HG03095 (cell line): ENCODE data around the gene NXPE3.
"Not testable (repeated sequence)": the region's sequence is repeated elsewhere in the genome, so short reads cannot be mapped to it uniquely, and the experiment has no call there.

Experiments used
- ATAC-seq: cut with Tn5 transposase; IDR thresholded peaks from one replicate; pipeline ENCODE4 v1.9.1; 2021; ENCODE audit warnings: moderate library complexity; ENCODE audit not compliant: unreplicated experiment

The NXPE3 gene

DNA sequence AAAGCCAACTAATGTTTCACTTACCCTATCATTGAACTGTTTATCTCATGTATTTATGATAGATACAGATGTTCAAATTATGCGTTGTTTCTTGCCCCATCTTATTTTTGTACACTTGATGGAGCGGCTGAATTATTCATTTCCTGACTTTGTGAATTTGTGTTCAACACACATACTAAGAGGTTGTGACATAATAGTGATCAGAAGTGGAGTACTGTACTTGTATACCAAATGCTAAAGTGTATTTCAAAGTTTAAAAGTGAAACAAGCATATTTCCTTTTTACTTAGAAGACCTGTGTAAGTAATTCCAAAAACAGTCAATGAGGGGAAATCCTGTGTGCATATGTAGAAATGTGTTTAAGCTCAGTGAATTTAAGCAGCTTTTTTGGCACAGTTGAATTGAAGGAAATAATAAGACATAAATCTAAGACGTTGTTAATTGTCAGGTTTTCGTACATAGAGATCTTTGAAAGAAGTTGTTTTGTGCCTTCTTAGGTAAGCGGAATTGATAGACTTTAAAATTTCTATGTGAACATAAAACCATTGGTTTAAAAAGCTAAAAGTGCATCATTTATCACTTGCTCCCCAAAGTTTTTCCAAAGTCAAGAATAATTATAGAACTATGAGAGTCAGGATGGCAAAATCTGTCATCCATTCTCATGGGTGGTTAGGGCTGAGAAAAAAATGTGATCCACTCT, 72.2 kb downstream of the NXPE3 start:
- ATAC-seq, result no peak

- ATAC-seq, result no peak
These were observed 73.1 kb downstream of the NXPE3 start for GRCh38 chr3:101851850-101852714.

DNA sequence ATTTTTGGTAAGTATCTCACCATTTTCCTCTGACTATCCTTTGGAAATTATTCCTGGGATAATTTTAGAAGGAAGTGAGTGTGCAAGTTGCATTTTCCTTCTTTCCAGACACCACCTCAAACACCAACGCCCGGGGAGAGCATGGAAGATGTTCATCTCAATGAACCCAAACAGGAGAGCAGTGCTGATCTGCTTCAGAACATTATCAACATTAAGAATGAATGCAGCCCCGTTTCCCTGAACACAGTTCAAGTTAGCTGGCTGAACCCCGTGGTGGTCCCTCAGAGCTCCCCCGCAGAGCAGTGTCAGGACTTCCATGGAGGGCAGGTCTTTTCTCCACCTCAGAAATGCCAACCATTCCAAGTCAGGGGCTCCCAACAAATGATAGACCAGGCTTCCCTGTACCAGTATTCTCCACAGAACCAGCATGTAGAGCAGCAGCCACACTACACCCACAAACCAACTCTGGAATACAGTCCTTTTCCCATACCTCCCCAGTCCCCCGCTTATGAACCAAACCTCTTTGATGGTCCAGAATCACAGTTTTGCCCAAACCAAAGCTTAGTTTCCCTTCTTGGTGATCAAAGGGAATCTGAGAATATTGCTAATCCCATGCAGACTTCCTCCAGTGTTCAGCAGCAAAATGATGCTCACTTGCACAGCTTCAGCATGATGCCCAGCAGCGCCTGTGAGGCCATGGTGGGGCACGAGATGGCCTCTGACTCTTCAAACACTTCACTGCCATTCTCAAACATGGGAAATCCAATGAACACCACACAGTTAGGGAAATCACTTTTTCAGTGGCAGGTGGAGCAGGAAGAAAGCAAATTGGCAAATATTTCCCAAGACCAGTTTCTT, 74.2 kb downstream of the NXPE3 start:
- ATAC-seq, result no peak

- no peak for ATAC-seq
These were observed 75.0 kb downstream of the NXPE3 start for GRCh38 chr3:101853982-101854381.

GRCh38 chr3:101854608-101855304, 75.7 kb downstream of the NXPE3 start:
- ATAC-seq, result no peak

DNA sequence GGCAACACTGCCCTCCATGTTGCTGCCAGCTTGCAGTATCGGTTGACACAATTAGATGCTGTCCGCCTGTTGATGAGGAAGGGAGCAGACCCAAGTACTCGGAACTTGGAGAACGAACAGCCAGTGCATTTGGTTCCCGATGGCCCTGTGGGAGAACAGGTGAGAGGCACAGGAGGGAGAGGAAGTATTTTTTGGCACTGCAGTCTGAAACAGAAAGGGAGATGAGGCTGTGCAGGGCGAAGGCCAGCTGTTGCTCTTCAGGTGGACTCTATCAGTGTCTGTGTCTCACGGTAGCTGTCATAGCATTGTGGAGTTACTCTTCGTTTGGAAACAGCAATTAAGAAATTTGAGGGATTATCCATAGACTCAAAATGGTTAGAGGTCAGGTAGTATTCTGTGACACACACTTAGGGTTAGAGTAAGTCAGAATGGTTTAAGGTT, 78.3 kb downstream of the NXPE3 start:
- ATAC-seq, result no peak

DNA sequence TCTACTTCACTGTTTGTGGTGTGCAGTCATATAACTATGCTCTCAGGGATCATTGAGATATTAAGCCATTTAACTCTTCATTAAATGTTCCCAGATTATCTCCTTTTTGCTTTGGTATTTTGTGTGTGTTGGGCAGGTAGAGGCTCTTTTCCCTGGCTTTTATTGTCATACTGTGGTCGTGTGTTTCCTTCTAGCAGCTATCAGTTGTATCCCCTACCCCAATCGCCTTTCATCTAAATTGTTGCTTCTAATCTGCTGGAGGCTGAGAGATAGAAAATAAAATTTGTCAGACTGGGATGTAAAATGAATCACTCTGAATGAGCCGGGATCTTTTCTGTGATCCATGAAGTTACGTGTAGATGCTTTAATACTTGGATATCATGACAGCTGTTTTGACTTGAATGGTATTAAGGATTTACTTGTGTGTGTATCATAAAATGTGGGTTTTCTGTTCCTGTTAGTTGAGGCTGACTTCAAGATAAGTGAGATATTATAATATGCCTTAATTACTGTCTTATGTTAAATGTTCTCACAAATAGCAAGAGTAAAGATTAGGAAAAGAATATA, 79.5 kb downstream of the NXPE3 start:
- ATAC-seq, result no peak

DNA sequence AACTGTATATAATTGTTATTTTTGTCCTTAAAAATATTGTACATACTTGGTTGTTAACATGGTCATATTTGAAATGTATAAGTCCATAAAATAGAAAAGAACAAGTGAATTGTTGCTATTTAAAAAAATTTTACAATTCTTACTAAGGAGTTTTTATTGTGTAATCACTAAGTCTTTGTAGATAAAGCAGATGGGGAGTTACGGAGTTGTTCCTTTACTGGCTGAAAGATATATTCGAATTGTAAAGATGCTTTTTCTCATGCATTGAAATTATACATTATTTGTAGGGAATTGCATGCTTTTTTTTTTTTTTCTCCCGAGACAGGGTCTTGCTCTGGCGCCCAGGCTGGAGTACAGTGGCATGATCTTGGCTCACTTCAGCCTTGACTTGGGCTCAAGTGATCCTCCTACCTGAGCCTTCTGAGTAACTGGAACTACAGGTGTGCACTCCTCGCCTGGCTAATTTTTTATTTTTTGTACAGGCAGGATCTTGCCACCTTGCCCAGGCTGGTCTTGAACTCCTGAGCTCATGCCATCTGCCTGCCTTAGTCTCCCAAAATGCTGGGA, 81.0 kb downstream of the NXPE3 start:
- ATAC-seq, result no peak

- no peak for ATAC-seq
These were observed 82.3 kb downstream of the NXPE3 start for GRCh38 chr3:101861212-101861788.

DNA sequence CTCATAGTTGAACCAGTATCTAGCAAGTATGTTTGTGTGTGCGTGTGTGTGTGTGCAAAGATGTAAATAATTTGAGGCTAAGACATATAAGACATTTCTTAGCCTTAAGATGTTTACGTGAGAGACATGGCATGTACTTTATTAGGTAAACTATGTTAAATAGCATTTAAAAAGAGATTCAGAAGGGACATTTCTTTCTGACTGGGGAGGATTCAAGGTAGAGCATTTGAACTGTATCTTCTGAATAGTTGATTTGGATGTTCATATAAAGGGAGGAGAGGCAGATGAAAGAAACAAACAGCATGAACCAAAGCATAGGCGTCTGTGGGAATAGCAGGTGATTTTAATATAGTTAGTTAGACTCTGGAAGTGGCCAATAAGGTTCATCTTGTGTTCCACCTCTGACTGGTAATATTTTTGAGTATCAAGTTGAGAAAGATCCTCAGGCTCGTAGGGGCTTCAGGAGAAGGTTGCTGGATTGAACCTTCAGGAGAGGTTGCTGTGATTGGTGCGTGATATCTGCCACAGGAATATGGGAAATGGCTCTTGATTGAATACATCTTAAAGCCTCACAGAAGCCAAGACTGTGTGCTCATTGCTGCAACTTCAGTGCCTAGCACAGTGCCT, 82.9 kb downstream of the NXPE3 start:
- no peak for ATAC-seq

DNA sequence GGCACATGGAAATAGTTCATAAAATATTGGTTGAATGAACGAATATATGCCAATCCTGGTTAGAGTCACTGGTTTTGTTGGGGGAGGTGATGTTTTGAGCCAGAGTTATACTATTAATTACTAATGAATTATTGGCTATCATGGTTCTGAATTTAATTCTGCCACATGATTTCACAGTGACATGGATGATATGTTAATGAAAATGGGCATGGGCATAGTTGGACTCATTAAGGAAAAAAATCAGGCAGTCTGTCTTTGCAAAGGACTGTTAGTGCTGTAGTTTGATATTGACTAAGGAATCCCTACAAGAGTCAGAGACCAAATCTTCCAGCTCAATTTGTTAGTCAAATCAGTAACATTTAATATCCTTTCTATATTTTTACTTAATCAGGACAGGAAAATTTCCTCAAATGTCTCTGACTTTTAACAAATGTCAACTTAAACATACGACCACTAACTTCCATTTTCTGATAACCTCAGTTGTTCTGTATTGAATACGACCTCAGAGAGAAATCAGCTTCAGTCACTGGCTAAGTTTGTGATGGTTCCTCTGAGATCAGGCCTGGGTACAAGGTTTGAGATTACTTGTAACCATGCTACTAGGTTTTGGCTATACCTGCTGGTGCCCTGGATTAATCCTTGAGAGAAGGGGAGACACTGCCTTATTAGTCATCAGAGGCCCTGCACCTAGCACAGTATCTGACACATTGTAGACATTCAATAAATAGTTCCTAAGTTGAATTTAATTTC, 83.6 kb downstream of the NXPE3 start:
- ATAC-seq, result no peak

- ATAC-seq, result not testable (repeated sequence)
These were observed 85.9 kb downstream of the NXPE3 start for GRCh38 chr3:101864926-101865325.

DNA sequence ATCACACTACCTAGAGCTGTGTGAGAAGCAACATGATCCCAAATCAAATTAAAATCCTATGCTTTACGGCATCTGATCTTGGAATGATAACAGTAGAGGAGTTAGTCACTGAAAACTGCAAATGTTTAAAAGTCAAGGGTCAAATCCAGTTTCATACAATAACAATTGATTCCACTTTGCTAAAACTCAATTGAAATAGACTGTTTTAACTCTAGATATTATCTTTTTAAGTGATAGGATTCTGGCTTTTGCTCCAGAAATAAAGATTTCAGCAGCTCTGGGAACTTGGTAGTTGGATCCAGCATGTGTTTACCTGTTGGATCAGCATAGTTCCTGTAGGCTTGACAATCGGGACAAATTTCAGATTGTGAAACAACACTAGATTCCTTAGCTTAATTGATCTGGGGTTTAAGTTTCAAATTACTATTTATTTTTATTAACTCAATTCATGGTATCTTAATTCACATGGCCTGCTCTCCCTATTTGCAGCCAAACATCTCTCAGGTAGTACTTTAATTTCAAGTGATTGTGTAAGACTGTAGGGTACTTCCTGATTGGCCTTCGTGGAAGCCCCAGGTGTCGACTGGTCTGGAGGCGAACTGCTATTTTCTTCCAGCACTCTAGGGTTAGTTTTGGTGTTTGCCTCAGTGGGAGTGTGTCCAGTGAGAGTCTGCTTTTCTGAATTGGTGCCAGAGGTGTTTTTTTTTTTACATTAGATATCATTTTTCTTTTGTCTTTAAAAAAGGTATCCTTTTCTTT, 86.9 kb downstream of the NXPE3 start:
- ATAC-seq, result no peak

DNA sequence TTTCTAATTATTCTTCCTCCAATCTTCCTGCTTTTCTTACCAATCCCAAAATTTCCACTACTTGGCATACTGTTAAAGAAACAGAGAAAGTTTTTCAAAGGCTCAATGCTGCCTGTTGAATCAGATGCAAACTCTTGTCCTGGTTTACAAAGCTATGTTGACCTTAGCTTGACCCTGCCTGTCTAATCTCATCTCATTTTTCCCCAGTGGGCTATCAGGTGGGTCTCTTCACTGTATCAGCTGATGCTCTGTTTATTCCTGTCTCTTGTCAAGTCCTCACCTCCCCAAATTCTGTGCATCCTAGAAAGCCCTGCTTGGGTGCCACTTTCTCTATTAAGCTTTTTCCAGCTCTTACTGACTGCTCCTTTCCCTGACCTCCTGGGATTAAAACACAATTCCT, 88.5 kb downstream of the NXPE3 start:
- ATAC-seq, result no peak

- no peak for ATAC-seq
These were observed 89.0 kb downstream of the NXPE3 start for GRCh38 chr3:101867996-101868395.

DNA sequence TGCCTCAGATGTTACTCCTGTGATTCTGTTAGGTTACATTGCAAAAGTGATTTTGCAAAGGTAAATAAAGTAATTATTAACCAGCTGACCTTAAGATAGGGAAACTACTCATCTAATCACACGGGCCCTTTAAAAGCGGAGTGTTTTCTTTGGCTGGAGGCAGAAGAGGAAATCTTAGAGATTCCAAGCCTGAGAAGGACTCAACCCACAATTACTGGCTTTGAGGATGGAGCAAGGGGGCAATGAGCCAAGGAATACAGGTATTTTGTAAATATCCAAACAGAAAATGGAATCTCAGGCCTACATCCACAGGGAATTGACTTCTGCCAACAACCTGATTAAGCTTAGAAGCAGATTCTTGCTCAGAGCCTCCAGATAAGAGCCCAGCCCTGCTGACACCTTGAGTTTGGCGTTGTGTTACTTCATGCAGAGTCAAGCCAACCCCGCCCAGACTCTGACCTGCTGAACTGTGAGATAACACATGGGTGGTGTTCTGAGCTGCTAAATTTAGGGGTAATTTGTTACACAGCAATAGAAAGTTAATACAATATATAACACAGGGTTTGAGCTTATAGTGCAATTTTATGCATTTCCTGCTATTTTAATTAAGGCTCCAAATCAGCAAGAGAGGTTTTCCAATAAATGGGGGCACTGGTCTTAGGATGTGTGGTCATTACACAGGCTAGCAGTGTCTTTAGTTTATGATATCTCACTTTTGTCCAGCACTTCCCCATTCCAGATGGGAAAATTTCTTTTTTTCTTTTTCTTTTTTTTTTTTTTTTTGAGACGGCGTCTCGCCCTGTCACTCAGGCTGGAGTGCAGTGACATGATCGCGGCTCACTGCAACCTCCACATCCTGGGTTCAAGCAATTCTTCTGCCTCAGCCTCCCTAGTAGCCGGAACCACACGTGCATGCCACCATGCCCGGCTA, 89.8 kb downstream of the NXPE3 start:
- no peak for ATAC-seq

- ATAC-seq, result no peak
These were observed 91.1 kb downstream of the NXPE3 start for GRCh38 chr3:101870138-101870537.
